HG03439 (cell line): ENCODE results near the gene LRBA.

ENCODE experiments used
- ATAC-seq: cut with Tn5 transposase; IDR thresholded peaks from one replicate; pipeline ENCODE4 v1.9.1; 2021; ENCODE audit warnings: mild to moderate bottlenecking, moderate library complexity; ENCODE audit not compliant: unreplicated experiment

The LRBA gene

DNA sequence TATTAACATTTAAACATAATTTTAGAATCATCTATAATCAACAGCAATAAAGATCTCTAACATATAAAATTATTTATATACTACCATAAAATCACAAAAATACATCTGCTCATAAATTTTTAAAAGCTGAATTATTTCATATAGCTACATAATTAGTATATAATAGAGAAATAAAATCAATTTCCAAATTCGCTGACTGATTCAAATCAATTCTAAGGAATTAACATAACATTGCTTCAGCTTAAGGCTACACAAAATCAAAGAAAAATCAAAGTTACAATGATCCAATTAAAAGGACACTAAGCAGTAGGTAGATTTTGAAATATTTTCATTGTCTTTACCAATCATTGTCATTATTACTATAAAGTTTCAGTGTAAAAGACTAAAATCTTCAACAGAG, 194.7 kb downstream of the LRBA start:
- ATAC-seq: no peak

DNA sequence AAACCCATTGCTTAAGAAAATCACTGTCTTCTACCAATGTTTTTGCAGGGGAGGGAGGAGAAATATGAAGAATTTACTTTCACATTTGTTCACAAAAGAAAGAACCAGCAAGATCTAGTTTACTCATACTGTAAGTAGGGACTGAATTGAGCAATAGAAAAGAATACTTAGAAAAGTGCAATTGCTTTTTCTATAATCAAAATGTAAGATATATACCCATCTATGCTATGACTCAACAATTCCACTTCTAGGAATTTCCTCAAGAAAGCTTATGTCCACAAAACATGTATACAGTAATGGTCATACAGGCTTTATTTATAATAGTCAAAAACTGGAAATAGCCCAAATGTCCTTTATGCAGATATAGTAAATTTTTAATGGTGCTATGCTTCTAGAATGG, 196.4 kb downstream of the LRBA start:
- no peak for ATAC-seq

DNA sequence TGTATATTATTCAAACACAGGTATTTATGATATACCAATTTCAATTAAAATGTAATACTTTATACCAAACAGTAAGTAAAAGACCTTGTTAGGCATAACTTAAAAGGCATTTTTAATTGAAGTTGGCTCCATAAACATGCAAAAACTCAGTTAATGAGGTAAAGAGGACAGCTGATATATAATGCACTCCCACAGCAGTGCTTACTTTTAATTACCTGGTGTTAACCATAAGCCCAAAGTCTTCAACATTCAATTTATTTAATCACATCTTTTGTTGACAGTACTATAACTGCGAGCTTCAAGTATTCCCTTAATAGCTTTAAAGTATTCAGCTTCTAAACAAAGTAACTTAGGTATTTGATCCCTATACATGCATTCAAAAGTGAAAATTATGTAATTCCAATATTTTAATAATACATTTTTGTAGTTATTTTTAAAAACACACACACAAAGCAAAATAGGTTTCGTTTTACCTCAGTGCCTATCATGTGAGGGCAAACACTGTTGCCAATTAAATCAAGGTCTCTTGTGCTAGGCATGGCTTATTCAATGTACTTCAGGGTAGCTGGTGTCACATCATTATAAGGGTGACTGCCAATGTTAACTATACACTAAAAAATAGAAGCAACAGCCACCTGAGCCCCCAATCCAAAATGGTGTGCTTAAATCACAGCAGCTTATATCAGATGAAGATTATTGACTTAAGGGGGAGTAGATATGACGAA, 197.1 kb downstream of the LRBA start:
- ATAC-seq: no peak

DNA sequence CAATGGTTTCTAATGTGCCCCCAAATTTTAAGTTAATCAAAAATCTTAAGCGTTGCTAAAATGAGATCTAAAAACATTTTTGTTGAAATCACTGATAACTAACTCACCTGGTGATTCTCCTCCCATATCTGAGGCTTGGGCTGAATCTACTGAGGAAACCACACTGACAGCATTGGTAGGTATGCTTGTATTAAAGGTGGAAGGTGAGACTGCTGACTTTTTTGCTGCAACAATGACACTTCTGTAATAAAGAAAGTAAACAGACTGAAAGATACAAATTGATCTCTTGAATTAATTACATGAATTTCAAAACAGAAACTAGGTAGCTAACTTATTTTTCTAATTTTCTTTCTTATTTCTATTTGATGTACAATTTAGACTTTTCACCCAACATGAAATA, 198.1 kb downstream of the LRBA start:
- ATAC-seq: no peak

DNA sequence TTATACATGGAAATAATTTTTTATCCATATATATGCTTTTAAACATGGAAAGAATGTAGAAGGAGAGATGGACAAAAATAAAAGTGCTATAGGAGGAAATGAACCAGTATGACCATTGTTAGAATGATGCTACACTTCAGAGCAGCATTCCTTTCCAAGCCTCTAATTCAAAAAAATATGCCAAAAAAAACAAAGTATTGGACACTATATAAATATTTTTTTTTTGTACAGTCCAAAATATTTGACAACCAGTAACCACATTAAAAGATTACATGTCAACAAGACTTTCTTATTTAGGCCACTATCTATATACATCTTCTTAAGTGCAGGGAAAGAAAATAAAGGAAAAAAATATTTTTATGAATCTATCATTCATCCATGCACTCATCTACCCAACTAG, 198.6 kb downstream of the LRBA start:
- no peak for ATAC-seq

DNA sequence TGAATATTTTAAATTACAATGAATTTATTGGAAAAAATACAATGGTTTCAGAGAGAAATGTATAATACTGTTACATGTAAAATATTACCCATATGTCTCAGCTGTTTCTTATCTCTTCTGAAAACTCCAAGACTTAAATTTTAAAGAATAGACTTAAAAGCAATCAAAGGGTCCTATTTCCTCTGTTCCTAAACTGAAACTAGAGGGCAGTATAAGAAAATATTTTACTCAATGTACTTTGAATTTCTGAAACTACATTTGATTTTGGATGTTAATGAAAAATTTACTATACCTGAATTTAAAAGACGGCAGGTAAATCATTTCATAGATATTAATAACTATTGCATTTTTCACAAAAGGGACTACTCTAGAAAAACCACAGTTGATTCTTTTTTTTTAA, 200.2 kb downstream of the LRBA start:
- no peak for ATAC-seq

DNA sequence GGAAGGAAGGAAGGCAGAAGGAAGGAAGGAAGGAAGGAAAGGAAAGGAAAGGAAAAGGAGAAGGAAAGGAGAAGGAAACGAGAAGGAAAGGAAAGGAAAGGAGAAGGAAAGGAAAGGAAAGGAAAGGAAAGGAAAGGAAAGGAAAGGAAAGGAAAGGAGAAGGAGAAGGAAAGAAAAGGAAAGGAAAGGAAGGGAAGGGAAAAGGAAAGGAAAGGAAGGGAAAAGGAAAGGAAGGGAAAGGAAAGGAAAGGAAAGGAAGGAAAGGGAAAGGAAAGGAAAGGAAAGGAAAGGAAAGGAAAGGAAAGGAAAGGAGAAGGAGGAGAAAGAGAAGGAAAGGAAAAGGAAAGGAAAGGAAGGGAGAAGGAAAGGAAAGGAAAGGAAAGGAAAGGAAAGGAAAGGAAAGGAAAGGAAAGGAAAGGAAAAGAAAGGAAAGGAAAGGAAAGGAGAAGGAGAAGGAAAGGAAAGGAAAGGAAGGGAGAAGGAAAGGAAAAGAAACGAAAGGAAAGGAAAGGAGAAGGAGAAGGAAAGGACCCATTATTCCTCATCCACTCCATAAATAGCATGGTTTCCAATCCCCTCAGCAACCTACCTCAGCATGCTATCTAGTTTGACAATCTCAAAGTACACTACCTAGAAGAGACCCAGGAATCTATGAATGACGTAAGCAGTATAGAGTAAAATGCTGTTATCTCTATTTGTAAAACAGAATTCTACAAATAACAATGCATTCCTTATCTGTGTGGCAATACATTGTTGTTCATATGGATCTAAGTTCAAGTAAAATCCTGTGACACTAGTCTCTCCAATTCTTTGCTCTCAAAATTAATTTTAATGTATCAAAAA, 209.7 kb downstream of the LRBA start:
- no peak for ATAC-seq

DNA sequence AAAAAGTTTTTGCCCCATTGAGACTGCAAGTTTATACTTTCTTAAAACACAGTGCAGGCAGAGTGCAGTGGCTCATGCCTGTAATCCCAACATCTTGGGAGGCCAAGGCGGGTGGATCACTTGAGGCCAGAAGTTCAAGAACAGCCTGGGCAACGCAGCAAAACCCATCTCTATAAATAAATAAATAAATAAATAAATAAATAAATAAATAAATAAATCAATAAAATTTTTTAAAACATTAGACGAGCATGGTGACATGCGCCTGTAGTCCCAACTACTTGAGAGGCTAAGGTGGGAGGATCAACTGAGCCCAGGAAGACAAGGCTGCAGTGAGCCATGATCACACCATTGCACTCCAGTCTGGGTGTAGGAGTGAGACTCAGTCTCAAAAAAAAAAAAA, 213.3 kb downstream of the LRBA start:
- ATAC-seq: no peak

DNA sequence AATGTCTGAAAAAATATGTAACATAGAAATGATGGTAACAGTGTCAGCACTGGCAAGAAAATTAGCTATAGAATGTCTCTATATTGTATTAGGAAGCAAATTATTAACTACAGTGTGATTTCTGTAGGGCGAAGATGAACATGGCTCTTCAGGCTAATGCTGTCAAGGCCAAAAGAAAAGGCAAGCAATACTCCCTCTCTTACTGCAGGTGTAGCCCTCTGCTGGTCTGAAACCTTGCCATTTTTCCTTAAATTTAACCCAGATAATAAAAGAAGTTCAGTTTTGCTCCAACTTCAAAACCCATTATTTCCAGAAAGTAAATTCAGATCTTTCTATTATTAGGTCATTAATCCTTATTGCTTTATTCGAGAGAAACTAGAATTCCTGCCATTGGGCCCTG, 215.9 kb downstream of the LRBA start:
- no peak for ATAC-seq

DNA sequence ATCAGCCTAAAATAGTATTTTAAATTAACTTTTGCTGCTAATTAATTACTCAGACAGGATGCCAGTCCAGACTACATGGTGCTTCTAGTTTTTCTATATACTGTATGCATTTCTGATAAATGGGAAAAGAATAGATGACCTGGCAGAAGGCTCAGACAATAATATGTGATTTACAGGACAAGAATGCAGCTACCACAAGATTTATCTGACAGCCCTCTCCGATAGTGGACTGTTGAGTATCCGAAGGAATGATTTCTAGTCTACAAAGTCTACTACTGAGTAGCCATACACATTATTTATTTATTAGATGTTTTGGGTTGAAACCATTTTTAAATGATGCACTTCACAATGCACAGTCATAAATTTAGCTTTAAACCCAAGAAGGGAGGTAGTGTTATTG, 220.4 kb downstream of the LRBA start:
- ATAC-seq: no peak

DNA sequence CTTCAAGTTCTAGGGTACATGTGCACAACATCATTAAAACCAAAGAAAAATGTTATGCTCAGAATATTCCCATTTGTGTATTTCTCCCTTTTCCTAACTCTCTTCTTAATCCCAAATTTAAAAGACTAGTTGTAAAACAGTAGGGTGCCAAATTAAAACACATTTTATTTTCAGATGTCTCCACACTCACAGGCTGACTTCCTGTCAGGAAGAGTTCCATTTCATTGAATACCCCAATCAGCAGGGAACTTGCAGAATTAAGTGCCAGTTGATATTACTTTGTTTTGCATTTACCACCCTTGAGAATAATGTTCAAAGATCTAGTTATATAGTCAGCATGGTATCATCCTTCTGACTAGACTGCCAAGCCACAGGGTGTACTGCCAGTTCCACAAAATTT, 225.2 kb downstream of the LRBA start:
- ATAC-seq: no peak

DNA sequence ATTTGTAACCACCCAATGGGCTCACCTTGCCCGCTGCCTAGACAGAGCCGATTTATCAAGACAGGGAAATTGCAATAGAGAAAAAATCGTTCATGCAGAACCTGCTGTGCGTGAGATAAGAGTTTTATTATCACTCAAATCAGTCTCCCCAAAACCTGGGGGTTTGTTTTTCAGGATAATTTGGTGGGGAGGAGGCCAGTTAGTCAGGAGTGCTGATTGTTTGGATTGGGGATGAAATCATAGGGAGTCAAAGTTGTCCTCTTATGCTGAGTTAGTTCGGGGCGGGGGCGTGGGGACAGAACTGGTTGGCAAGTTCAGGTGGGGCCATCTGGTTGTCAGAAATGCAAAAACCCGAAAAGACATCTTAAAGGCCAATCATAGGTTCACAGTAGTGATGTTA, 230.1 kb downstream of the LRBA start:
- ATAC-seq: no peak

DNA sequence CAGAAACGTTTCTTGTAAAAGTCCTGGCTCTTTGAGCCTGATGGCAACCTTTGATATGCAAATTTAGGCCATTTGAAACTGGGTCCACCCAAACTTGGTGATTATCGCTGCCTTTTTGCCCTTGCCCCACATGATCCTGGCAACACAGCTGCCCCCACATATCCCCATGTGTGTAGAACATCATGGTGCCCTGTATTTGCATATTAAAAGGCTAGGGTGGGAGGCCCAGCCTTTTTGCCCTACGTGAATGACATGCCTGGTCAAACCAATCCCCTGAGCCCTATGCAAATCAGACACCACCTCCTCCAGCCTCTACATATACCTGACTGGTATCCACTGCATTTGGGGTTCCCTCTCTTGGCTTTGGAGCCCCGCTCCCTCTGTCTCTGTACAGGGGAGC, 230.8 kb downstream of the LRBA start:
- ATAC-seq: no peak

DNA sequence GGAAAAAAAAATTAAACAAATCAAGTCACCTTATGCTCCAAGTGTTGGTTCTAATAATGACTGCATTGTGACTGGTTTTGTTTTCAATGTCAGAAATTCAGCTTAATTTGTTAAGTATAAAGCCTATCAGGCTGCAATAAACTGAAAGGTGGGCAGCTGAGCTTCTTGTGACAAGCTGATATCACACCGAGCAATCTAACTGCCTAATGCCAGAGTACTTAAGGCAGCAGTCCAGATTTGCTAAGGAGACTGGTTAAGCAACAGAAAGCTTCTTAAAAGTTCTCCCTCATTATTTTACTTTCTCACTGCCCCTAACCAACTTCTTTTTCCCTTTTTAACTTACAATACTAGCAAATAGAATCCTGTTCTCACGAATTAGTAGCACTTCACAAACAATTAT, 232.2 kb downstream of the LRBA start:
- no peak for ATAC-seq

DNA sequence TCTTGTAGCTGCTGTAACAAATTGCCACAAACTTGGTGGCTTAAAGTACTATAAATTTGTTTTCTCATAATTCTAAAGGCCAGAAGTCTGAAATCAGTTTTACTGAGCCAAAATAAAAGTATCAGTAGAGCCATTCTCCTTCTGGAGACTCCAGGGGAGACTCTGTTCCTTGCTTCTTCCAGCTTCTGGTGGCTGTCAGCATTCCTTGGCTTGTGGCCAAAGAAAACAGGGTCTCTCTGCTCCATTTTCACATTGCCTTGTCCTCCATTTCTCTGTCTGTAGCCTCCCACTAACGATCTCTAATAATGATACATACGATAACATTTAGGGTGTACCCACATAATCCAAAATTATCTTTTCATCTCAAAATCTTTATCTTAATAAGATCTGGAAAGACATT, 232.8 kb downstream of the LRBA start:
- ATAC-seq: no peak

DNA sequence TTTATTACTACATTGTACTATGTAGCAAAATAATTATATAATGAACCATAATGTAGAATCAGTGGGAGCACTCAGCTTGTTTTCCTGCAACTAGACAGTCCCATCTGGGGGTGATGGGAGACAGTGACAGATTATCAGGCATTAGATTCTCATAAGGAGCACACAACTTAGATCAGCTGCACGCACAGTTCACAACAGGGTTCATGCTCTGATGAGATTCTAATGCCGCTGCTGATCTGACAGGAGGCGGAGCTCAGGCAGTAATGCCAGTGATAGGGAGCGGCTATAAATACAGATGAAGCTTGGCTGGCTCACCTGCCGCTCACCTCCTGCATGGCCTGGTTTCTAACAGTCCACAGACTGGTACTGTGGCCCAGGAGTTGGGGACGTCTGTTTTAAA, 233.9 kb downstream of the LRBA start:
- no peak for ATAC-seq

DNA sequence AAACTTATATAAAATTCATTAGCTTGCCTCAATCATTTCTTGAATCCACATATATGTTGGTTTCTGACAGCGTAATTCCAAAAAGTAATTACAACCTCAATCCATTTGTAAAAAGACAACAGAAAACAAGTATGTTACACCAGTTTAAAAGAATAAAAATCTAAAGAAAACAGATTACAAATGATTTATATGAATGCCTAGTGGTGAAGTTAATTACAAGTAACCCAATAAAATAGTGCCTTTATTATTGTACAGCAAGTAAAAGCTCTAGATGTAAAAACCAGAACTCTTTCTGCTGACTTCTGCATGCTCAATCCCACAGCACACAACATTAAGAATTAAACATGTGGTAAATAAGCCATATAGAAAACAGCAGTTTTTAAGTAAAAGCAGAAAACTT, 235.4 kb downstream of the LRBA start:
- no peak for ATAC-seq

DNA sequence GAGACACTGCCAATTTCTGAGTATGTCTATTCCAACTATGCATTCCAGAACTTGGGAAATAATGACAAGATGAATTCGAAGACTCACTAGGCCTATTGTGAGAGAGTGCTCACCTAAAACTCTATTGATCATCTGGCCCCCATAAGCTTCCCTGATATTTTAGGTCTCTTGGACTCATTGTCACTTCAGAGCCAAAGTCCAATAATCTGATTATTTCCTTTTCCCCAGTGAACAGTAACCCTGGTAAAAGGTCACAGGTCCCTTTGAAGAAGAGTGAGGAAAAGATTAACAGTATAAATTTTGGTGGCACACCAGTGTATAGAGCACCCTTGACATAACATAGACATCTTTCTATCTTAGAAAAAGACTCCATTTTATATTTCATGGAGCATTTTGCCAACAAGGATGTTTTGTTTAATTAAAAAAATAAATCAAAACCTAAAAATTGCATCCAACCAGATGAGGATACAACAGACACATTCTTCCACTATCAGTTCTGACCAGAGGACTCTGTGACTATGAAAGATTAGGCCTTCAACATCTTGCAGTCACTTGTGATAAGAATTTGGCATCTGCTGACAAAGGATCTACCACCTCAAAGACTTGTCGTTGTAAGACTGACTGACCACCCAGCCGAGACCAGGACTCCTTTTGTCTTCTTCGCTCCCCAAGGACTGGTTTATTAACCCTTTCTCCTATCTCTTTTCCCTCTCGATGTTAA, 241.2 kb downstream of the LRBA start:
- ATAC-seq: no peak

DNA sequence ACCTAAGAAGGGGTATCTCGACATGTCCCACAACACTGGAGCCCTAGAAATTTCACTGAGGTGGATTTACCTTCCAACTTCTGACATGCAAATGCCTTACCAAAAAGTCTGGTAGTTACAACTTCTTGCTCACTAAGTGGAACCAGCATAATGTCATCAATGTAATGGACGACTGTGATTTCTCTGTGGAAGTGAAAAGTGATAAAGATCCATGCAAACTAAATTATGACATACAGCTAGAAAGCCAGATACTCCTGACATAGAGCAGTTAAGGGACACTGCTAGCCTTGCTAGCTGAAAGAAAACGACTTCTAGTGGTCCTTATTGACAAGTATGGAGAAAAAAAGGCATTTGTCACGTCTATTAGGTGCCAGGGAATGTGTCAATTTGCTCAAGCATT, 242.1 kb downstream of the LRBA start:
- no peak for ATAC-seq

DNA sequence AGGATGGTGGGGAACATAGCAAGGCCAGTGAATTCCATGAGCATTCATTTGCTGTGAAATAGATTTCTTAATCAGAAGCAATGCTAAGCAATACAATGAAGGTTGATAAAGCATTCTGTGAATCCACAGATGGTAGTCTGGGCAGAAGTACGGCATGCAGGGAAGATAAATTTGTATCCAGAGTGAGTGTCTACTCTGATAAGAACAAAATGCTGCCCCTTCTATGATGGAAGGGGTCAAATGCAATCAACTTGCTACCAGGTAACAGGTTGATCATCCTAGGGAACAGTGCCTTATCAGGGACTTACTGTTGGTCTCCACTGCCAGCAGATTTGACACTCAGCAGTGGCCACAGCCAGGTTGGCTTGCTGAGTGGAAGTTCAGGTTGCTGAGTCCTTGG, 243.7 kb downstream of the LRBA start:
- ATAC-seq: no peak

DNA sequence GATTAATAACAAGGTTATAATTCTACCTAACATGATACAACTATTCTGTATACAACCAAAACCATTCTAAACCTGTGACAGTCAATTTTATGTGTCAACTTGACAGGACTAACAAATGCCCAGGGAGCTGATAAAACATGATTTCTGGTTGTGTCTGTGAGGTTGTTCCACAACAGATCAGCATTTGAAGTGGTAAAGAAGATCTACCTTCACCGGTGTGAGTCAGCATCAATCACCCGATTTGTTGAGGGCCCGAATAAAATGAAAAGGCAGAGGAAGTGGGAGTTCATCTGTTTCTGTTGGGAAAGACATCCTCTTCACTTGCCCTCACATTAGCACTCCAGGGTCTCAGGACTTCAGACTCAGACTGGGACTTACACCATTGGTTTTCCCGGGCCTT, 245.2 kb downstream of the LRBA start:
- ATAC-seq: no peak

DNA sequence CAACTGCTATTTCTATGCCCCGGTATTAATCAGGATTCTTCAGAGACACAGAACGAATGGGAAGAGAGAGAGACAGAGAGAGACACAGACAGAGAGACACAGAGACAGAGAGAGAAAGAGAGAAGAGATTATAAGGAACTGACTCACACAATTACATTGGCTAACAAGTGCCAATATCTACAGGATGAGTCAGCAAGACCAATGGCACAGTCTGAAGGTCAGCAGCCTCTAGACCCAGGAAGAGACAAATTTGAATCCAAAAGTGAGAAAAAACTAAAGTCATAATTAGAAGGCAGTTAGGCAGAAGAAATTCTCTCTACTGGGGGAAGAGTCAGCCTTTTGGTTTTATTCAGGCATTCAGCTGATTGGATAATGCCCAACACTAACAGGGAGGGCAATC, 245.8 kb downstream of the LRBA start:
- no peak for ATAC-seq
